Measurements from ENCODE around the gene L3MBTL2. TPM values are rescaled to one million over a fixed set of nuclear protein-coding genes. Genes with fewer than 3 reads are reported as not detected.

The L3MBTL2 gene
- total RNA-seq, 1 donor from 2014 or later, result 20.1 TPM

DNA sequence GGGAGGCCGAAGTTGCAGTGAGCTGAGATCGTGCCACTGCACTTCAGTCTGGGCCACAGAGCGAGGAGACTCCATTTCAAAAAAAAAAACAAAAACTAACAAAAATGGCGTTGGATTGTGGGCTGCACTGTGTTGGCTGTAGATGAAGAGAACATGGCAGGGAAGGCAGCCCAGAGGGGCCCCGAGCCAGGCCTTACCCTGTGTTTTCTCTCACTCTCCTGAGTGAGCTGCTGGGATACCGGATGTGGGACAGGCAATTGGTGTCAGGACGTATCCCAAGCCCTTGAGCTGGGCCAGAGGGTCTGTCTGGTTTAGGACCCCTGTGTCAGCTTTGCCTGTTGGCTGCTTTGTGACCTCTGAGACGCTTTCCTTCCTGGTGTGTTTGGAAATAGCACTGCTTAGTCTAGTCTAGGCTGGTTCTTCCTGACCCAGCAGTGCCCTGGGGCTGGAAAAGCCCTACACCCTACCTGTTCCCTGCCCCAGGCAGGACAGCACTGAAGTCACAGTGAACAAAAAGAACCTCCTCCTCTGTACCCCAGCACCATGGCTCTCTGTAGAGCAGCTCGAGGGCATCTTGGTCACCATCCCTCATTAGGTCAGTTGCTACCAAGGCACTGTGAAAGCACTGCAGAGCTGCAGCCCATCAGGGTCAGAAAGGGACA is 17.9 kb downstream of the L3MBTL2 start:
- TF ChIP-seq, protein P1, sequence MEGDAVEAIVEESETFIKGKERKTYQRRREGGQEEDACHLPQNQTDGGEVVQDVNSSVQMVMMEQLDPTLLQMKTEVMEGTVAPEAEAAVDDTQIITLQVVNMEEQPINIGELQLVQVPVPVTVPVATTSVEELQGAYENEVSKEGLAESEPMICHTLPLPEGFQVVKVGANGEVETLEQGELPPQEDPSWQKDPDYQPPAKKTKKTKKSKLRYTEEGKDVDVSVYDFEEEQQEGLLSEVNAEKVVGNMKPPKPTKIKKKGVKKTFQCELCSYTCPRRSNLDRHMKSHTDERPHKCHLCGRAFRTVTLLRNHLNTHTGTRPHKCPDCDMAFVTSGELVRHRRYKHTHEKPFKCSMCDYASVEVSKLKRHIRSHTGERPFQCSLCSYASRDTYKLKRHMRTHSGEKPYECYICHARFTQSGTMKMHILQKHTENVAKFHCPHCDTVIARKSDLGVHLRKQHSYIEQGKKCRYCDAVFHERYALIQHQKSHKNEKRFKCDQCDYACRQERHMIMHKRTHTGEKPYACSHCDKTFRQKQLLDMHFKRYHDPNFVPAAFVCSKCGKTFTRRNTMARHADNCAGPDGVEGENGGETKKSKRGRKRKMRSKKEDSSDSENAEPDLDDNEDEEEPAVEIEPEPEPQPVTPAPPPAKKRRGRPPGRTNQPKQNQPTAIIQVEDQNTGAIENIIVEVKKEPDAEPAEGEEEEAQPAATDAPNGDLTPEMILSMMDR (IDR thresholded peaks at IDR 0.05; ENCODE audit: unreplicated experiment), result no peak
- H3K27ac Mint-ChIP-seq (ENCODE audit: unreplicated experiment), result no peak overlapping the region

DNA sequence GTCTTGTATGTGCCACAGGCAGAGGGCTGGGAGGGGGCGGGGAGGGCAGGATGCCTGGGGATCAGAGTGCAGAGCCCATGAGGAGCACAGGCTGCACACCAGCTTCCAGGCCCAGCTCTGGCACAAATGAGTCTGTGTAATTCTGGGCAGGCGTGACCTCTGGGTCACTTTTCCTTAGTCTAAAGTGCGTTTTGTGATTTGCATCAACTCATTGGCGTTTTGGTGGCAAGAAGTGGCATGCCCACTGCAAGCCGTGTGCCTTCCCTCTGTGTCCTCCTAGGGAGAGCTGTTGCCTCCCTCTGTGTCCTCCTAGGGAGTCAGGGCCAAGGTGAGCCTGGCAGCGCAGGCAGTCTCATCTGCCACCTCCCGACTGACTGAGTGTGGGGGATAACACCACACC is 18.4 kb downstream of the L3MBTL2 start:
- TF ChIP-seq, protein P1 (IDR thresholded peaks at IDR 0.05; ENCODE audit: unreplicated experiment), result no peak
- no peaks in the 10 kb centered on the region for H3K9me3 Mint-ChIP-seq (ENCODE audit: unreplicated experiment)

More for the DNA sequence above, 17.9 kb downstream of the L3MBTL2 start:
- no peak for DNase-seq (ENCODE audit: low spot score)
- Mint-ChIP-seq H3K27me3 (ENCODE audit: unreplicated experiment) (peaks cover 4% of the 10 kb centered on the region), H3K4me3 (ENCODE audit: unreplicated experiment) (no peak overlapping the region), H3K9me3 (ENCODE audit: unreplicated experiment) (no peaks in the 10 kb centered on the region), H3K36me3 (ENCODE audit: low read depth, unreplicated experiment) (peaks cover 20% of the 10 kb centered on the region), H3K4me1 (ENCODE audit: unreplicated experiment) (peaks cover 6% of the 10 kb centered on the region)

DNA sequence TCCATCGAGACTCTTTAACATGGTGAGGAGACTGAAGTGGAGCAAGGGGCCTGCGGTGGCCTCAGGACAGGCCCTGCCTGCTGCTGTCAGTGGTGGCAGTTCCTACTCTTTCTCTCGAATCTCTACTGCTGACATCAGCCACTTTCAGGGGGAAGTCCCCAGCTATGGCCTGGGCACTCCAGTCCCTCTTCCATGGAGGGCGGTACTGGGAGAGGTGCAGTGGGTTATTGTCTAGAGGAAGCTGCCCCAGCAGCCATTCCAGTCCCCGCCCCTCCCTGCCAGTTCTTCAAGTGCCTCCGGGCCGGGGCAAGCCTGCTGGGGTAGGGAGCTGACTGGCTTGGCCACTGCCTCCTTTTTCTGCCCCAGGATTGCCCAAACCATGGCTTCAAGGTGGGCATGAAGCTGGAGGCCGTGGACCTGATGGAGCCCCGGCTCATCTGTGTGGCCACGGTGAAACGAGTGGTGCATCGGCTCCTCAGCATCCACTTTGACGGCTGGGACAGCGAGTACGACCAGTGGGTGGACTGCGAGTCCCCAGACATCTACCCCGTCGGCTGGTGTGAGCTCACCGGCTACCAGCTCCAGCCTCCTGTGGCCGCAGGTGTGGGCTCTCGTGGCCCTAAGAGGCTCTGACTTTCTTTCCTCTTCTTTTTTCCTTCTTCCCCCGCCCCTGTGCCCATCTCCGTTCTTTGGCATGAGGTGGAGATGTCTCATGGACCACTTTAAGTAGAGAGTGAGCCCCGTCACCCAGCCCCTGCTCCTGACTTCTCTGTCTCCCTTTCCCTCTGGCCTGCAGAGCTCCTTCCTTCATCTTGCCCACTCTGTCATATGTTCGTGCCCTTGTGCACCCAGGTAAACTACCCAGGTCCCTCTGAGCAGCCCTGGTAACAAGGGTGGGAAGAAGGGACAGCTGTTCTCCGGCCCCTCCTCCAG is 21.9 kb downstream of the L3MBTL2 start:
- peaks cover 20% of the 10 kb centered on the region for H3K36me3 Mint-ChIP-seq (ENCODE audit: low read depth, unreplicated experiment)
- no peak for DNase-seq (ENCODE audit: low spot score)
- no peak overlapping the region for H3K27ac Mint-ChIP-seq (ENCODE audit: unreplicated experiment)
- H3K9me3 Mint-ChIP-seq (ENCODE audit: unreplicated experiment), result no peaks in the 10 kb centered on the region
- H3K4me3 Mint-ChIP-seq (ENCODE audit: unreplicated experiment), result no peak overlapping the region
- TF ChIP-seq, protein P1 (IDR thresholded peaks at IDR 0.05; ENCODE audit: unreplicated experiment), result no peak
- H3K4me1 Mint-ChIP-seq (ENCODE audit: unreplicated experiment), result peaks cover 22% of the 10 kb centered on the region
- H3K27me3 Mint-ChIP-seq (ENCODE audit: unreplicated experiment), result peaks cover 2% of the 10 kb centered on the region

More for the DNA sequence above, 18.4 kb downstream of the L3MBTL2 start:
- H3K36me3 Mint-ChIP-seq (ENCODE audit: low read depth, unreplicated experiment), result peaks cover 20% of the 10 kb centered on the region
- no peak overlapping the region for H3K27ac Mint-ChIP-seq (ENCODE audit: unreplicated experiment)
- no peak overlapping the region for H3K4me3 Mint-ChIP-seq (ENCODE audit: unreplicated experiment)
- no peak for DNase-seq (ENCODE audit: low spot score)
- H3K4me1 Mint-ChIP-seq (ENCODE audit: unreplicated experiment), result peaks cover 2% of the 10 kb centered on the region
- H3K27me3 Mint-ChIP-seq (ENCODE audit: unreplicated experiment), result peaks cover 2% of the 10 kb centered on the region

DNA sequence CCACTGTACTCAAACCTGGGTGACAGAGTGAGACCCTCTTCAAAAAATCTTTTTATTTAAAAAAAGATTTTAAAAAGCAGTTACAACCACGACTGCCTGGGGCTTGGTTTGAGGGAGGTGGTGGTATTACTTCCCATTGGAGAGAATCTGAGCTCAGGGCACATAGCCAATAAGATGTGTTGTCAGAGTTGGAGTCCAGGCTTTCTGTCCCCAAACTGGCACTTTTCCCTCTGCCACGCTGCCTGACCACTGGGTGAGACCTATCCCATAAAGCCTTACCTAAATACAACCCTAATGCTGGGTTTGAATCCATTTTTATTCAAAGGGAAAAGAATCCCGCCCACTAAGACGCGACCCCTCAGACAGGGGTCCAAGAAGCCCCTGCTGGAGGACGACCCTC is 24.1 kb downstream of the L3MBTL2 start:
- DNase-seq (ENCODE audit: low spot score), result no peak
- H3K4me1 Mint-ChIP-seq (ENCODE audit: unreplicated experiment), result peaks cover 24% of the 10 kb centered on the region
- H3K9me3 Mint-ChIP-seq (ENCODE audit: unreplicated experiment), result no peaks in the 10 kb centered on the region
- no peak overlapping the region for H3K27ac Mint-ChIP-seq (ENCODE audit: unreplicated experiment)
- TF ChIP-seq, protein P1 (IDR thresholded peaks at IDR 0.05; ENCODE audit: unreplicated experiment), result no peak
- H3K4me3 Mint-ChIP-seq (ENCODE audit: unreplicated experiment), result no peak overlapping the region
- H3K27me3 Mint-ChIP-seq (ENCODE audit: unreplicated experiment), result peaks cover 6% of the 10 kb centered on the region
- H3K36me3 Mint-ChIP-seq (ENCODE audit: low read depth, unreplicated experiment), result peaks cover 20% of the 10 kb centered on the region

All from endothelial cell (in vitro differentiated cells).